Activated T-cell treated with anti-CD3 and anti-CD28 coated beads for 1 hour (primary cell): Measurements from ENCODE around the gene VARS1.
"Not testable (repeated sequence)": the region's sequence is repeated elsewhere in the genome, so short reads cannot be mapped to it uniquely, and the experiment has no call there.

ENCODE experiments used
- DNase-seq: peaks from one replicate; pipeline ENCODE4 v3.0.0-alpha.2; 2020; ENCODE audit warnings: low read depth

Gene VARS1

GRCh38 chr6:31822036-31822821 is 26.7 kb upstream of the VARS1 start:
- peak; percentile 55 for DNase-seq

- peak; percentile 45 for DNase-seq
Observed at GRCh38 chr6:31821301-31822035, 25.9 kb upstream of the VARS1 start.

- DNase-seq = not testable (repeated sequence)
Observed at GRCh38 chr6:31820399-31820798, 24.8 kb upstream of the VARS1 start.

- DNase-seq = no peak
Observed at GRCh38 chr6:31819871-31820299, 24.3 kb upstream of the VARS1 start.

- not testable (repeated sequence) for DNase-seq
Observed at GRCh38 chr6:31817929-31818511, 22.5 kb upstream of the VARS1 start.

GRCh38 chr6:31817133-31817928 is 21.8 kb upstream of the VARS1 start:
- DNase-seq = not testable (repeated sequence)

GRCh38 chr6:31815025-31815838 is 19.7 kb upstream of the VARS1 start, which contains the start of the genes HSPA1A and HSPA1L:
Gene HSPA1A (plus strand): TSS chr6:31815543. CDS start chr6:31815757, 214 bp downstream.
Gene HSPA1L (minus strand): TSS chr6:31815283. CDS start chr6:31811972, 3,311 bp downstream.
- DNase-seq = peak; percentile 49

GRCh38 chr6:31814677-31815024 is 19.1 kb upstream of the VARS1 start:
- peak; percentile 59 for DNase-seq

- no peak for DNase-seq
Observed at GRCh38 chr6:31813465-31813849, 17.9 kb upstream of the VARS1 start.

GRCh38 chr6:31811645-31812044 is 16.1 kb upstream of the VARS1 start:
- no peak for DNase-seq

- DNase-seq = not testable (repeated sequence)
Observed at GRCh38 chr6:31808599-31808998, 13.0 kb upstream of the VARS1 start.

GRCh38 chr6:31806470-31807272 is 11.1 kb upstream of the VARS1 start, which contains the start of gene LSM2:
Gene LSM2 (minus strand): TSS chr6:31806966. CDS start chr6:31806757, 209 bp downstream.
- peak; percentile 96 for DNase-seq

GRCh38 chr6:31805939-31806469 is 10.5 kb upstream of the VARS1 start:
- DNase-seq = no peak

- not testable (repeated sequence) for DNase-seq
Observed at GRCh38 chr6:31801031-31801927, 5.7 kb upstream of the VARS1 start.

GRCh38 chr6:31799781-31800180 is 4.2 kb upstream of the VARS1 start:
- DNase-seq = no peak

- peak; percentile 23 for DNase-seq
Observed at GRCh38 chr6:31797588-31797987, 2.0 kb upstream of the VARS1 start.

GRCh38 chr6:31796993-31797385 is 1.4 kb upstream of the VARS1 start:
- no peak for DNase-seq

GRCh38 chr6:31794866-31795615 is 511 bp downstream of the VARS1 start:
- no peak for DNase-seq
